MM.1S (cell line): ENCODE results near the gene TEK.

ENCODE experiments used
- EZH2 ChIP-seq: fragments of 300-600 bp; sonication (generic); optimal IDR thresholded peaks from 2 replicates; pipeline ENCODE3; 2017; ENCODE audit warnings: low read depth, mild to moderate bottlenecking, antibody characterized with exemption, low read length, mixed read lengths
- EZH2phosphoT487 ChIP-seq: fragments of 300-600 bp; sonication (generic); IDR thresholded peaks from 2 replicates; pipeline ENCODE4 v1.6.1; 2018; ENCODE audit warnings: antibody characterized with exemption, low read length
- TF ChIP-seq, protein P1 (sequence below): fragments of 300-600 bp; sonication (generic); IDR thresholded peaks from 2 replicates; pipeline ENCODE4 v1.5.1; 2016; ENCODE audit warnings: antibody characterized with exemption, low read length, mixed read lengths

GRCh38 chr9:27094640-27095298 is 14.3 kb upstream of the TEK start:
- no peak for TF ChIP-seq EZH2
- no peak for TF ChIP-seq EZH2phosphoT487
- TF ChIP-seq, protein P1, sequence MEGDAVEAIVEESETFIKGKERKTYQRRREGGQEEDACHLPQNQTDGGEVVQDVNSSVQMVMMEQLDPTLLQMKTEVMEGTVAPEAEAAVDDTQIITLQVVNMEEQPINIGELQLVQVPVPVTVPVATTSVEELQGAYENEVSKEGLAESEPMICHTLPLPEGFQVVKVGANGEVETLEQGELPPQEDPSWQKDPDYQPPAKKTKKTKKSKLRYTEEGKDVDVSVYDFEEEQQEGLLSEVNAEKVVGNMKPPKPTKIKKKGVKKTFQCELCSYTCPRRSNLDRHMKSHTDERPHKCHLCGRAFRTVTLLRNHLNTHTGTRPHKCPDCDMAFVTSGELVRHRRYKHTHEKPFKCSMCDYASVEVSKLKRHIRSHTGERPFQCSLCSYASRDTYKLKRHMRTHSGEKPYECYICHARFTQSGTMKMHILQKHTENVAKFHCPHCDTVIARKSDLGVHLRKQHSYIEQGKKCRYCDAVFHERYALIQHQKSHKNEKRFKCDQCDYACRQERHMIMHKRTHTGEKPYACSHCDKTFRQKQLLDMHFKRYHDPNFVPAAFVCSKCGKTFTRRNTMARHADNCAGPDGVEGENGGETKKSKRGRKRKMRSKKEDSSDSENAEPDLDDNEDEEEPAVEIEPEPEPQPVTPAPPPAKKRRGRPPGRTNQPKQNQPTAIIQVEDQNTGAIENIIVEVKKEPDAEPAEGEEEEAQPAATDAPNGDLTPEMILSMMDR, result no peak
